Adrenal gland (tissue), 5 donors: ENCODE measurements around the gene STXBP1.

Experiments used
- CTCF ChIP-seq, 6 experiments: fragments of 450-650 bp in 4 of 6; fragments of 200-600 bp in 2 of 6; sonication (generic) in 1 of 6; IDR thresholded peaks; 1 replicate in 5 of 6; 2 replicates in 1 of 6; pipeline versions ENCODE4 v1.5.1 to v1.8.0; 2016 to 2021; ENCODE audit warnings: antibody characterized with exemption in 6 of 6, mild to moderate bottlenecking in 2 of 6, moderate library complexity in 1 of 6
- POLR2A ChIP-seq, 2 donors: fragments of 450-650 bp; IDR thresholded peaks; one replicate each; pipeline ENCODE4 v1.6.1; 2017; ENCODE audit warnings: antibody characterized with exemption in 2 of 2, mild to moderate bottlenecking in 2 of 2, moderate library complexity in 1 of 2
- donor health status: DM: no; HTN: no; CAD: no.

- TF ChIP-seq CTCF (IDR thresholded peaks at IDR 0.05) (no peak), POLR2A (IDR thresholded peaks at IDR 0.05) (no peak)
Observed at GRCh38 chr9:127723444-127723843, 111.4 kb downstream of the STXBP1 start.
